NCI-H2227 (cell line): Measurements from ENCODE around the gene COA1.
"Not testable (repeated sequence)": the region's sequence is repeated elsewhere in the genome, so short reads cannot be mapped to it uniquely, and the experiment has no call there.

Source experiments
- DNase-seq: peaks from one replicate; lab custom pipeline; 2025; ENCODE audit not compliant: unreplicated experiment; lab: John Stamatoyannopoulos, UW

COA1 gene

GRCh38 chr7:43758822-43759683, 29.7 kb upstream of the COA1 start:
- peak; percentile 62 for DNase-seq

GRCh38 chr7:43758029-43758821, 28.9 kb upstream of the COA1 start, which contains the start of gene BLVRA:
Gene BLVRA, plus strand, starts transcription at chr7:43758680. Its CDS starts 12,479 bp downstream, at chr7:43771159.
- peak; percentile 79 for DNase-seq

- no peak for DNase-seq
These were observed 27.9 kb upstream of the COA1 start for GRCh38 chr7:43757073-43757720.

DNA sequence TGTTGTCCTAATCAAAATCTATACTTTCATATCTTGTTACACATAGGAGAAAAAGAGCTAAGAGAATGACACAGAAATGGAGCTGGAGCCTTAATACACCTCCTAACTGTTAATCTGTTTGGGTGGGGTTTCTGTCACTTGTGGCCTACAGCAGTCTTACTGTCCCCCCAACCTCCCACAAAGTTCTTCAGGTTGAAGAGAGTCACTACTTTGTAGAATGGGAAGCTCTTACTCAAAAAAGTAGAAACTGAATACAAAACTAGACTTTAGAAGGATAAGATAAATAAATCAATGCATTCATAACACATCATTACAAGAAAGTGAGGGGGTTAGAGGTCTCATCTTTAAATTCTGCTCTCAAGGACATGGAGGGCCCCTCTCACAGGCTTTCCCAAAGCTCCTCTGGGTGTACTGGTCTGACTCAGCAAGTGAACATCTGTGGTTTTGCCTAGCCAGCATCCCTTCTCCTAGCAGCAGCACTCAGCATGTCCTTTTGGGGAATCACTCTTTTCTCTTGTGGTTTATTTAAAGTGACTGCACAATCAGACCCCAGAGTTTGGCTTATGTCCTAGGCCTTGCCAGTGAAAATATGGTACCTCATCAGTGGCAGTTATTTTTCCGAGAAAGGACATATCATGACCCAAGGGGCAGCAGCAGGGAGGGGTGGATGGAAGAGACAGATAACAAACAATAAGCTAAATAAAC, 27.2 kb upstream of the COA1 start:
- no peak for DNase-seq

DNA sequence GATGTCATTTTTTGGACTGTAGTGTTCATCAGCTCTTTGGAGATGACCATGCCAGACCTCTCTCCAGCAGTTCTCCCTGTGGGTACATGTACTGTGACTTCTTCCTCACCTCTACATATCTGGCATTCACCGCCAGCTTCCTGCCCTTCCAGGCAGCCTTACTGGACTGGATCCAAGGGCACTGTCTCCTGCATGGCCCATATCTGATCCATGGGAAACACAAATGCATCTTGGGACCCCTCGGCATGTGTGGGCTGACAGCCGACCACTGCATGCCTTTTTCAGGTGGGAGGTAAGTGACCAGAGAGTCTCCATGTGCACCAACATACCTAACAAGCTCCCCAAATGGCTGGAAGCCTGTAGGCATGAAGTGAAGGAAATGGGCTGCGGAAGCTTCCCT, 25.3 kb upstream of the COA1 start:
- no peak for DNase-seq

DNA sequence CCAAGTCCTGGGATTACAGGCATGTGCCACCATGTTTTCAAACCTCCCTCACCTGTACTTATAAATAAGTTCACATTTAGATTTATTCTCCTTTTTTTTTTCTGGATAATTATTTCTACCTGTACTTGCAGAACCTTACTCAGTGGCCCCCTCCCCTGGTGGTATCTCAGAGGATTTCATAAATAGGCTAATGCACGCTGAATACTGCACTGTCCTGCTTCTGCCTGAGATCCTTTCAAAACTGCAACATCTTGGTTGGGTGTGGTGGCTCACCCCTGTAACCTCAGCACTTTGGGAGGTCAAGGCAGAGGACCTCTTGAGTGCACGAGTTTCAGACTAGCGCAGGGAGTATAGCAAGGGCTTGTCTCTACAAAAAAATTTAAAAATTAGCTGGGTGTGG, 24.5 kb upstream of the COA1 start:
- no peak for DNase-seq

DNA sequence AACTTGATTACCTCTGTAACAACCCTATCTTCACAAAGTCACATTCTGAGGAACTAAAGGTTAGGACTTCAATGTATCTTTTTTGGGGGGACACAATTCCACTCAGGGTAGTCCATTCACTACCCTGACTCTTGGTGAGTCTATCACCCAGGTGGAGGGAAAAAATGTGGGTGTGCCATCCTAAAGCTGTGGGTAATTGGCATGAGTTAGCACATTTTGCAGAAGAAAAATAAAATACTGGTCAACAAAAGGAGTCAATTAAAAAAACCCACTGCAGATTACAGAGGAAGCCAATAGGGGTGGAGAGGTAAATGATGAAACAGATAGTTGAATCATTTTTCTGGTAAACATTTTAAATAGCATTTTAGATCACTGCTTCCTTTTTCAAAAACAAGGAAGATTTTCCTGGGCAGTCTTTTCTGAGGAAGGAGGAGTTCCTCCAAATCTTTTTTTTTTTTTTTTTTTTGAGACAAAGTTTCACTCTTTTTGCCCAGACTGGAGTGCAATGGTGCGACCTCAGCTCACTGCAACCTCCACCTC, 24.0 kb upstream of the COA1 start:
- DNase-seq = no peak

DNA sequence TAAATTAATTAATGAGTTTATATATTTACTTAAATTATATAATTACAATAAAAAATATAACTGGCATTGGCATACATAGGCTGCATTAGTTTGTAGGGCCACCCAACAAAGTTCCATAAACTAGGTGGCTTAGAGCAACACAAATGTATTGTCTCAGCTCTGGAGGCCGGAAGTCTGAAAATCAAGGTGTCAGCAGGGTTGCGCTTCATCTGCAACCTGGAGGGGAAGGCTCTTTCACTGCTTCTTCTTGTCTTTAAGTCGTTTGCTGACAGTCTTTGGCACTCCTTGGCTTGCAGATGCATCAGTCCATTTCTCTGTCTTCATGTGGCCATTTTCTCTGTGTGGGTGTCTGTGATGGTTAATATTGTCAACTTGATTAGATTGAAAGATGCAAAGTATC, 23.1 kb upstream of the COA1 start:
- DNase-seq = no peak

DNA sequence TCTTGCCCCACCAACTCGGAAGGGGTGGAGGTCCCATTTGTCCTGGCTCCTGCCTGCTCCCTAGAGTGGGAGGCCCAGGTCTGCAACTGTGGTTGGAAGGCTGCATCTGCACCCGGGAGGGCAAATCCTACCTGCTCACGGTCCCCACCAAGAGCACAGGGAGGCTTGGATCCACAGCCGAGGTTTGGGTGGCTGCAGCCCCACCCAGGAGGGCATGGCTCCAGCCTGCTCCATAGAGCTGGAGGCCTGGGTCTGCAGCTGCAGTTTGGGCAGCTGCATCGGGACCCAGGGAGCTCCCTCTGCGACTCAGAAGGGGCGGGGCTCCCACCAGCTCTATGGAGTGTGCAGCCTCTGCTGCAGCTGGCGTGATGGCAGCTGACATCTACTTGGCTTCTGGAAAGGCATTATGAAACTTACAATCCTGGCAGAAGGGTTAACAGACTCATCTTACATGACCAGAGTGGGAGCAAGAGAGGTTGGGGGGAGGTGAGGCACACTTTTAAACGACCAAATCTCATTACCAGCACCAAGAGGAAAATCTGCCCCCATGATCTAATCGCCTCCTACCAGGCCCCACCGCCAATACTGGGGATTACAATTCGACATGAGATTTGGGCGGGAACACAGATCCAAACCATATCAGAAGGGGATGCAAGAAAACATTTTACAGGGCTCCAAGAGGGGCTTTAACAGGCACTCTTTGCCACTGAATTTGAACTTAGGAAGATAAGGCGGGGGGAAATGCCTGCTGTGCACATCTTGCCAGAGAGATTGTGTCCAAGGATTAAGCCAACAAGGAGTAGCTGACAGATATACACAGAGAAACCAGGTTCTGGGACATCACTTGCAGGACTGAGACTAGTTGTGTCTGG, 20.9 kb upstream of the COA1 start:
- DNase-seq = no peak

GRCh38 chr7:43749383-43749940, 20.1 kb upstream of the COA1 start:
- DNase-seq = no peak

- DNase-seq = no peak
These were observed 18.2 kb upstream of the COA1 start for GRCh38 chr7:43747328-43748105.

DNA sequence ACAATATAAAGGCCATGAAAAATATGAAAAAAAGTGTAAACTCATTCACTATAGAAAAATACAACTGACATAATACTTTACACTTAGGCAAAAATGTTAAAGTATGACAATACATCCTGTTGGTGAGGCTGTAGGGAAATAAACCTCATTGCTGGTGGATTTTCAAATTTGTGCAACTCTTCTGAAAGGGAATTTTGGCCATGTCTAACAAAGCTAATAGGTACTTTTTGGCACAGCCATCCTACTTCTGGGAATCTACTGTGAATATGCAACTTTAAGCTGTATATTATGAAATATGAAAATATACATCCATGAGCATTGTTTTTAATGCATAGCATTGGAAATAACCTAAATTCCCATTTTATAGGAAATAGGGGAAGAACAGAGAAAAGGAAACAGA, 13.4 kb upstream of the COA1 start:
- no peak for DNase-seq

- no peak for DNase-seq
These were observed 8.3 kb upstream of the COA1 start for GRCh38 chr7:43737467-43738127.

GRCh38 chr7:43735802-43736603, 6.7 kb upstream of the COA1 start:
- no peak for DNase-seq

GRCh38 chr7:43735403-43735801, 6.1 kb upstream of the COA1 start:
- no peak for DNase-seq

DNA sequence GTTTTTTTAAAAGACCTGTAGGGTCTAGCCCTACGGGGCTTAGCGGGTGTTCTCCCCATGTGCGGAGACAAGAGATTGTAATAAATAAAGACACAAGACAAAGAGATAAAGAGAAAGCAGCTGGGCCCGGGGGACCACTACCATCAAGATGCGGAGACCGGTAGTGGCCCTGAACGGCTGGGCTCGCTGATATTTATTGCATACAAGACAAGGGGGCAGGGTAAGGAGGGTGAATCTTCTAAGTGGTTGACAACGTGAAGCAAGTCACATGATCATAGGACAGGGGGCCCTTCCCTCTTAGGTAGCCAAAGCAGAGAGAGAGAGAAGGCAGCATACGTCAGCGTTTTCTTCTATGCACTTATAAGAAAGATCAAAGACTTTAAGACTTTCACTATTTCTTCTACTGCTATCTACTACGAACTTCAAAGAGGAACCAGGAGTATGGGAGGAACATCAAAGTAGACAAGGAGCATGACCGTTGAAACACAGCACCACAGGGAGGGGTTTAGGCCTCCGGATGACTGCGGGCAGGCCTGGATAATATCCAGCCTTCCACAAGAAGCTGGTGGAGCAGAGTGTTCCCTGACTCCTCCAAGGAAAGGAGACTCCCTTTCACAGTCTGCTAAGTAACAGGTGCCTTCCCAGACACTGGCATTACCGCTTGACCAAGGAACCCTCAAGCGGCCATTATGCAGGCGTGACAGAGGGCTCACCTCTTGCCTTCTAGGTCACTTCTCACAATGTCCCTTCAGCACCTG, 5.4 kb upstream of the COA1 start:
- DNase-seq = not testable (repeated sequence)

GRCh38 chr7:43731494-43731893, 2.2 kb upstream of the COA1 start:
- not testable (repeated sequence) for DNase-seq
